ENCODE data around the gene FNDC3B.

- no peak for TF ChIP-seq CTCF (IDR thresholded peaks at IDR 0.05; ENCODE audit: low read depth, low read length)
- TF ChIP-seq POLR2A (IDR thresholded peaks at IDR 0.05; ENCODE audit: extremely low read depth, insufficient read length): no peak
- no peak for TF ChIP-seq MYC (IDR thresholded peaks at IDR 0.05; ENCODE audit: low read depth, low read length)
- TF ChIP-seq MAX (IDR thresholded peaks at IDR 0.05; ENCODE audit: low read depth, low read length): no peak
These were observed 288.9 kb downstream of the FNDC3B start for GRCh38 chr3:172328282-172328681.
